ENCODE data around the gene TTC33.

The TTC33 gene

DNA sequence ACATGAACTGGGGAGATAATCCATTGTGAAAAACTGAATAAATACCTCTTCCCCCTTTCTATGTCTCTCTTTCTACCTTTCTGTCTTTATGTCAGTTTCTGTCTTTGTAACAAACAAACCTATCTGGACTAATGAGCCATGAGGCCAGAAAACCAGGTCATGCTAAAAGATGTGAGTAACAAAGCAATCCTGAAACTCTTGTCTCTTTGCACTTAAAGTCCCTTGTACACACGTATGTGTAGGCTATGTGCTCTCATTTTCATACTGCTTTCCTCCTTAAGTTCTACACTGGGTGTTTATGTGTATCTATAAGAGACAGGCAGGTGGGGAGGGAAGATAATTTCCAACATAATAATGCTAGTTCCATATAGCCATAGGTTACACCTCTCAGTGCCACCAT, 199.9 kb downstream of the TTC33 start:
- no peak overlapping the region for H3K4me3 Mint-ChIP-seq
- peak; percentile 26 for ATAC-seq
- no peak overlapping the region for H3K27ac Mint-ChIP-seq
- no peaks in the 10 kb centered on the region for H3K36me3 Mint-ChIP-seq
- peaks cover 30% of the 10 kb centered on the region for H3K4me1 Mint-ChIP-seq
- no peak for DNase-seq (ENCODE audit: low spot score in 2 of 2)
- peaks cover 4% of the 10 kb centered on the region for H3K9me3 Mint-ChIP-seq

- H3K4me3 Mint-ChIP-seq = no peak overlapping the region
- ATAC-seq = no peak
- no peak overlapping the region for H3K27ac Mint-ChIP-seq
- H3K36me3 Mint-ChIP-seq = no peaks in the 10 kb centered on the region
- DNase-seq (ENCODE audit: low spot score in 2 of 2) = no peak
- no peaks in the 10 kb centered on the region for H3K9me3 Mint-ChIP-seq
- peaks cover 20% of the 10 kb centered on the region for H3K4me1 Mint-ChIP-seq
These were observed 200.9 kb downstream of the TTC33 start for GRCh38 chr5:40554813-40555212.

DNA sequence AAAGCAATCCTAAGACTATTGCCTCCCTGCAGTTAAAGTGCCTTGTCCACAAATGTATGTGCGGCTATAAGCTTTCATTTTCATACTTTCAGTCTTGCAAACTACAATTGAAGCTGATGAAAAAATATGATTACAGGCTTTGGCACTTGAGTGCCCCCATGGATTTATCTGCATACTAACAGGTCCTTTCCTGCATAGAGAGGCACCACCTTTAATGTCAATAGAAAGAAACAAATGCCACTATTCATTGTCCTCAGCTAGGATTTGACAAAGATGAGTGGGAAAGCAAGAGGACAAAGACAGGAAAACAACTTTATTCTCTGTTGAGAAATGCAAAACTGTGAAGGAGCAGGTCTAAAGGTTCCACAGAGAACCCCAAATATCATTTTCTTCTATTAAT, 201.7 kb downstream of the TTC33 start:
- DNase-seq (ENCODE audit: low spot score in 2 of 2) = no peak
- H3K4me3 Mint-ChIP-seq = no peak overlapping the region

DNA sequence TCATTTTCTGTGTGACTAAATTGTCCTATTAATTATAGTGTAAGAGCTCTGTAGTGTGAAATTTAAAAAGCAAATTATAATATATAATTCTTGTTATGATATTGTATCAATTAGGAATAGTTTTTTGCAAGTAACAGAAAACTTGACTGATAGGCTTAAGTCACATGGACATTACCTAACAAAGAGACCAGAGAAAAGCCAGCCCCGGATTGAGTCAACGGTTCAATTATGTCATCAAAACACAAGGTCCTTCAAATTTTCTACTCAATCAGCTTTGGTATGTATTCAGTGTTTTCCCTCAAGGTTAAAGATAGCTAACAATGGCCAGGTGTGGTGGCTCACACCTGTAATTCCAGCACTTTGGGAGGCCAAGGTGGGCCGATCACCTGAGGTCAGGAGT, 202.8 kb downstream of the TTC33 start:
- peaks cover 20% of the 10 kb centered on the region for H3K4me1 Mint-ChIP-seq
- H3K36me3 Mint-ChIP-seq = no peaks in the 10 kb centered on the region
- H3K27ac Mint-ChIP-seq = no peak overlapping the region
- DNase-seq (ENCODE audit: low spot score in 2 of 2) = no peak
- H3K9me3 Mint-ChIP-seq = no peaks in the 10 kb centered on the region
- H3K4me3 Mint-ChIP-seq = no peak overlapping the region
- no peak for ATAC-seq

More for the DNA sequence above, 201.7 kb downstream of the TTC33 start:
- H3K9me3 Mint-ChIP-seq = no peaks in the 10 kb centered on the region
- no peaks in the 10 kb centered on the region for H3K36me3 Mint-ChIP-seq
- no peak for ATAC-seq
- H3K4me1 Mint-ChIP-seq = peaks cover 20% of the 10 kb centered on the region
- no peak overlapping the region for H3K27ac Mint-ChIP-seq

DNA sequence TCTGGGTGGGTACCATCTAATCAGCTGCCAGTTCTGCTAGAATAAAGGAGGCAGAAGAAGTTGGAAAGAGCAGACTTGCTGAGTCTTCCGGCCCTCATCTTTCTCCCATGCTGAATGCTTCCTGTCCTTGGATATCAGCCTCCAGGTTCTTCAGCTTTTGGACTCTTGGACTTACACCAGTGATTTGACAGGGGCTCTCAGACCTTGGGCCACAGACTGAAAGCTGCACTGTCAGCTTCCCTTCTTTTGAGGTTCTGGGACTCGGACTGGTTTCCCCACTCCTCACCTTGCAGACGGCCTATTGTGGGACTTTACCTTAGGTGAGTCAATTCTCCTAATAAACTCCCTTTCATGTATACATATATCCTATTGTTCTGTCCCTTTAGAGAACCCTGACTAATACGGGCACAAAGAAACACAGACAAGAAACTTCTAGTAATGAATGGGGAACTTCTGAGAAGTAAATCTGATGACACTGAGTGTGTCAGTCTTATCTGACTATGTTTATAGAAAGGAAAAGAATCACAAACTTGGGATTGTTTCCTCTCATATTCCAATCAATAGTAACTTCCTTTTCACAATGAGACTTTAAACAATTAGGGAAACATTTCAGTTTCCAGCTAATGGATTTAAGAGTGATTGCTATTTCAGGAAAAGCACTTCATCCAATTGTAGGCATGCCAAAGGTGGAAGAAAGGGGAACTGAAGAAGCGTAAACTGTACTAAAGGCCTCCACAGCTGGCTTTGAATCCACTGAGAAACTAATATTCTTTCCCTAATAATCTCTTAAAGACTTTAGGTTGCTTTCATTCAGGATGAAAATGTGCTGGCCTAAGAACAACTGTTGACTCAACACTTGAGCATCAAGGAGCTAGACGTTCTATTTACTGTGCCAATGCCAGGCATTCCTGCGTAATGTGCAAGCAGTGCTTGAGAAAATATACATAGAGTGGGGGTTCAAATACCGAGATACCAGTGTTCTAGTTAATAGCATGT, 204.0 kb downstream of the TTC33 start:
- no peak overlapping the region for H3K4me3 Mint-ChIP-seq
- peaks cover 20% of the 10 kb centered on the region for H3K4me1 Mint-ChIP-seq
- DNase-seq (ENCODE audit: low spot score in 2 of 2) (no peak), ATAC-seq (no peak)
- H3K27ac Mint-ChIP-seq = no peak overlapping the region
- H3K36me3 Mint-ChIP-seq = no peaks in the 10 kb centered on the region
- H3K9me3 Mint-ChIP-seq = no peaks in the 10 kb centered on the region

- no peak overlapping the region for H3K4me3 Mint-ChIP-seq
- DNase-seq (ENCODE audit: low spot score in 2 of 2) = no peak
- no peak overlapping the region for H3K27ac Mint-ChIP-seq
- no peak for ATAC-seq
- no peaks in the 10 kb centered on the region for H3K36me3 Mint-ChIP-seq
- peaks cover 12% of the 10 kb centered on the region for H3K4me1 Mint-ChIP-seq
- no peaks in the 10 kb centered on the region for H3K9me3 Mint-ChIP-seq
These were observed 205.3 kb downstream of the TTC33 start for GRCh38 chr5:40550481-40550880.

DNA sequence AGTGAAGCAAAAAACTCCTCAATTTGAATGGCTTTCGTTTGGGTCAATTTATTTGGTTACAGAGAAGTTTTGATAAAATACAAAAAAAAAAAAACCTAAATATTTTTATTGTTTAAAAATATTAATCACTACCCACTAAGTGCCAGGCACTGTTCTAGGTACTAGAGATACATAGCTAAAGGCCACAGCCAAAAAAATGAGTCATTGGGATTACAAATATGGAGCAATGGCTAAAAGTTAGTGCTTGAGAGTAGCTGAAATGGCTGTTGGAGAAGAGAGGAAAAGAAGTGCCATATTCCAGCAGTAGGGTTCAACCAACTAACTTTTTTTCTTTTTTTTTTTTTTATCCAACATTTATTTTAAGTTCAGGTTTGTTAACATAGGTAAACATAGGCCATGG, 206.1 kb downstream of the TTC33 start:
- no peak overlapping the region for H3K27ac Mint-ChIP-seq
- no peak for ATAC-seq
- peaks cover 11% of the 10 kb centered on the region for H3K4me1 Mint-ChIP-seq
- H3K9me3 Mint-ChIP-seq = no peaks in the 10 kb centered on the region
- DNase-seq (ENCODE audit: low spot score in 2 of 2) = no peak
- H3K4me3 Mint-ChIP-seq = no peak overlapping the region
- no peaks in the 10 kb centered on the region for H3K36me3 Mint-ChIP-seq

DNA sequence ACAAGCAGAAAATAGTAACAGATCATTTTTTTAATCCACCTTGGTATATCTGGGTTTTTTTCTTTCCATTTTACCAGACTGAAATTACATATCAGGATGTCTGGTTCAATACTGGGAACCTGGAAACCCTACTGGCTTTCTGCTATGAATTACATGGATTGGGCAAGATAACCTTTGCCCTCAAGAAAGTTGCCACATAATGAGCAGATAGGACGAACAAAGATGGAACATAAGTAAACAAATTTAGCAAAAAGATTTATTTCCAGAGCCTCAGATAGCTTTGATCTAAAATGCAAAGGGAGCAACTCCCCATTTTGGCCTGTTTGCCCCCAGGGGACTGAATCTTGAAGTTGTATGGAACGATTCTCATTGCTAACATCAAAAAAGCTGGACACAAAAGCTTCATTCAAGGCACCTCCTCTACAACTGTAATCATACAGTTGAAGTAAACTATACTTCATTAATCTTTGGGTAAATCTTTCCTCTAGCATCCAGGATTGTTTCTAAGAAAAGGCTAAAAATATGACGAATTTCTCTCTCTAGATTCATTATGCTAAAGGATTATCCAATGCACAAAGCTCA, 207.7 kb downstream of the TTC33 start:
- no peak overlapping the region for H3K4me3 Mint-ChIP-seq
- ATAC-seq (no peak), DNase-seq (ENCODE audit: low spot score in 2 of 2) (no peak)
- H3K27ac Mint-ChIP-seq = no peak overlapping the region
- no peaks in the 10 kb centered on the region for H3K36me3 Mint-ChIP-seq
- H3K9me3 Mint-ChIP-seq = no peaks in the 10 kb centered on the region
- no peaks in the 10 kb centered on the region for H3K4me1 Mint-ChIP-seq

DNA sequence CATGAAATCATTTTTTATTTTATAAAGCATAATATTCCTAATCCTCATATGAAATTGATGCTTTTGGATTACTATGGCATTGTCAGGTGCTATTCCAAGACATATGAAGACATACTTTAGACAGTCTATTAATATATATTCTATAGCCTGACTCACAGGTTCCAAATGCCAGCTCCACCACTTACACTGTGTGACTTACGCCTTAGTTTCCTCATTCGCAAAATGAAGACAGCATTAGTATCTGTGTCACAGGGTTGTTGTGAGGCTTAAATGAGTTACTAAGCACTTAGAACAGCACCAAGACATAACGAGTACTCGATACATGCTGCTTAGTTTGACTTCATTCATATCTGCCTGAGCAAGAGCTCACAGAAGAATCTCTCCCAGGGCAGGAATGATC, 208.2 kb downstream of the TTC33 start:
- Mint-ChIP-seq H3K4me1 (no peaks in the 10 kb centered on the region), H3K36me3 (no peaks in the 10 kb centered on the region), H3K27ac (no peak overlapping the region), H3K9me3 (no peaks in the 10 kb centered on the region), H3K4me3 (no peak overlapping the region)
- ATAC-seq (no peak), DNase-seq (ENCODE audit: low spot score in 2 of 2) (no peak)

- Mint-ChIP-seq H3K4me3 (no peak overlapping the region), H3K9me3 (no peaks in the 10 kb centered on the region), H3K36me3 (no peaks in the 10 kb centered on the region), H3K4me1 (no peaks in the 10 kb centered on the region), H3K27ac (no peak overlapping the region)
- DNase-seq (ENCODE audit: low spot score in 2 of 2) = no peak
- no peak for ATAC-seq
These were observed 215.5 kb downstream of the TTC33 start for GRCh38 chr5:40540301-40540700.

GRCh38 chr5:40524677-40525076, 231.1 kb downstream of the TTC33 start:
- Mint-ChIP-seq H3K27ac (no peak overlapping the region), H3K4me3 (no peak overlapping the region), H3K4me1 (no peaks in the 10 kb centered on the region), H3K9me3 (no peaks in the 10 kb centered on the region), H3K36me3 (no peaks in the 10 kb centered on the region)
- no peak for DNase-seq (ENCODE audit: low spot score in 2 of 2)
- ATAC-seq = no peak

DNA sequence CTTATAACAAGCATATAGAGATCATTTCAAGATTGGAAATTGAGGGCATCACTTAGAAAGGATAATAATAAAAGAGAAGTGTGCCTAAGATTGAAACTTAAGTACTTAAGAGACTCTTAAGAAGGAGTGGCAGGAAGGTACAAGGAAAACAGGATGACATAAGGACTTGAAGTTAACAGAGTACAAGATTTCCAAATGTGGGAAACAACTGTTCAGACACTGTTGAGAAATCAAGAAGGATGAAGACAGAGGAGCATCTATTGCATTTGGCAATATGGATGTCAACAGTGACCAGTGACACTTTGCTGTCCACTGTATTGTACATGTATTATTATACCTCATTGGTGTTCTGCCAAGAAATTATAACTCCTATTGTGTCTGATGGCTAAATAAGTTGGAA, 233.8 kb downstream of the TTC33 start:
- no peak overlapping the region for H3K27ac Mint-ChIP-seq
- no peaks in the 10 kb centered on the region for H3K9me3 Mint-ChIP-seq
- no peak overlapping the region for H3K4me3 Mint-ChIP-seq
- ATAC-seq (no peak), DNase-seq (ENCODE audit: low spot score in 2 of 2) (no peak)
- H3K36me3 Mint-ChIP-seq = no peaks in the 10 kb centered on the region
- H3K4me1 Mint-ChIP-seq = peaks cover 6% of the 10 kb centered on the region

DNA sequence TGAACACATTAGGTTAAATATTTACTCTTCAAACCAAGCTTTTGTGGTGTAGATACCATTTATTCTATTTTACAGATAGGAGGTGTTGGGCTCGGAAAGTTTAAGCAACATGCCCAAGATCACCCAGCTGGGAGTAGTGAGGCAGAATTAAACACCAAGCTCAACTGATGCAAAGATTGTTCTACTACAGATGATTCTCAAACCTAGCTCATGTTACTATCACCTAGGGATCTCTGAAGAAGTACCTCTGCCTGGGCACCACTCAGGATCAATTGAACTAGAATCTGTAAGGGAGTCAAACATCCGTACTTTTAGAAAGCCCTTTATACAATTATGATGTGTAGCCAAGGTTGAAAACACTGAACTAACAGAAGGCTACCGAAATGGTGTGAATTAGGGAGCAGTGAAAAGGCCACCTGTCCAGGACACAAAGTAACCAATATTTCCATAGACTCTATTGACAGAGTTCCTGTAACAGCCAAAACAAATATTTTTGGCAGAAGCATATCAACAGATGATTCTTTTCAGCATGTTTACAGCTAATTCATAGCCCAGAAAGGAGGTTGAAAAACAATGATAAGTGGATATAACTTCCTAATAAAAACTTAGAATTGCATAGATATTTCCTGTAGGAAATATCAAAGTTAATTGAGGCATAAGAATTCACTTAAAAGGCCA, 234.5 kb downstream of the TTC33 start:
- ATAC-seq (no peak), DNase-seq (ENCODE audit: low spot score in 2 of 2) (no peak)
- Mint-ChIP-seq H3K36me3 (no peaks in the 10 kb centered on the region), H3K27ac (no peak overlapping the region), H3K9me3 (no peaks in the 10 kb centered on the region), H3K4me3 (no peak overlapping the region), H3K4me1 (peaks cover 6% of the 10 kb centered on the region)

GRCh38 chr5:40518485-40518917, 237.3 kb downstream of the TTC33 start:
- H3K9me3 Mint-ChIP-seq = no peaks in the 10 kb centered on the region
- DNase-seq (ENCODE audit: low spot score in 2 of 2) (no peak), ATAC-seq (peak; percentile 93)
- no peak overlapping the region for H3K4me3 Mint-ChIP-seq
- H3K4me1 Mint-ChIP-seq = peaks cover 20% of the 10 kb centered on the region
- H3K27ac Mint-ChIP-seq = no peak overlapping the region
- no peaks in the 10 kb centered on the region for H3K36me3 Mint-ChIP-seq

- Mint-ChIP-seq H3K9me3 (no peaks in the 10 kb centered on the region), H3K36me3 (no peaks in the 10 kb centered on the region), H3K27ac (no peak overlapping the region), H3K4me3 (no peak overlapping the region), H3K4me1 (peaks cover 20% of the 10 kb centered on the region)
- no peak for ATAC-seq
- no peak for DNase-seq (ENCODE audit: low spot score in 2 of 2)
These were observed 240.3 kb downstream of the TTC33 start for GRCh38 chr5:40515476-40515875.
